ENCODE results near the gene TNIK.

DNA sequence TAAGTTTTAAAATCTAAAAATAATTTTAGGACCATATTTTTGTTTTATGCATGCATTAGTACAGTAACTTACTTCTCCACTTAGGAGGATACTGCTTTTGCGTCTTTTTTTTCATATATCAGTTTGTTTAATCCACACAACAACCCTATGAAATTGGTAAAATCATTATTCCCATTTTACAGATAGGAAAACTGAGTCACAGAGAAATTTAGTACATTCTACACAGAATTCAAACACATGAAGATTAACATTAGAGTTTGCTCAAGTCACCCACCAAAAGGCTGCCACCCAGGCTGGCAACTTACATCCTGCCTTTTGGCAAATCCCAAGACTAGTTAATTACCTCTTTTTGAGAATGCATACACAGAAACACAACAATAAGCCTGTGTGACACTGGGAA is 28.7 kb downstream of the TNIK start:
- TF ChIP-seq POLR2AphosphoS5 (IDR thresholded peaks at IDR 0.05; ENCODE audit: low read depth) (no peak), EZH2 (IDR thresholded peaks at IDR 0.05; ENCODE audit: low read depth, unreplicated experiment) (no peak), JUNB (IDR thresholded peaks at IDR 0.05; ENCODE audit: unreplicated experiment) (no peak), EZH2phosphoT487 (IDR thresholded peaks at IDR 0.05; ENCODE audit: unreplicated experiment) (no peak), STAT1 (IDR thresholded peaks at IDR 0.05; ENCODE audit: unreplicated experiment) (no peak), ZNF331 (CRISPR knock-in tag; IDR thresholded peaks at IDR 0.05; ENCODE audit: low read depth) (no peak), CREB1 (CRISPR knock-in tag; IDR thresholded peaks at IDR 0.05; ENCODE audit: low read depth) (no peak)
- TF ChIP-seq, protein P1, sequence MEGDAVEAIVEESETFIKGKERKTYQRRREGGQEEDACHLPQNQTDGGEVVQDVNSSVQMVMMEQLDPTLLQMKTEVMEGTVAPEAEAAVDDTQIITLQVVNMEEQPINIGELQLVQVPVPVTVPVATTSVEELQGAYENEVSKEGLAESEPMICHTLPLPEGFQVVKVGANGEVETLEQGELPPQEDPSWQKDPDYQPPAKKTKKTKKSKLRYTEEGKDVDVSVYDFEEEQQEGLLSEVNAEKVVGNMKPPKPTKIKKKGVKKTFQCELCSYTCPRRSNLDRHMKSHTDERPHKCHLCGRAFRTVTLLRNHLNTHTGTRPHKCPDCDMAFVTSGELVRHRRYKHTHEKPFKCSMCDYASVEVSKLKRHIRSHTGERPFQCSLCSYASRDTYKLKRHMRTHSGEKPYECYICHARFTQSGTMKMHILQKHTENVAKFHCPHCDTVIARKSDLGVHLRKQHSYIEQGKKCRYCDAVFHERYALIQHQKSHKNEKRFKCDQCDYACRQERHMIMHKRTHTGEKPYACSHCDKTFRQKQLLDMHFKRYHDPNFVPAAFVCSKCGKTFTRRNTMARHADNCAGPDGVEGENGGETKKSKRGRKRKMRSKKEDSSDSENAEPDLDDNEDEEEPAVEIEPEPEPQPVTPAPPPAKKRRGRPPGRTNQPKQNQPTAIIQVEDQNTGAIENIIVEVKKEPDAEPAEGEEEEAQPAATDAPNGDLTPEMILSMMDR (conservative IDR thresholded peaks at IDR 0.05; ENCODE audit: low read depth in 2 of 2): no peak
- TF ChIP-seq, protein P2, sequence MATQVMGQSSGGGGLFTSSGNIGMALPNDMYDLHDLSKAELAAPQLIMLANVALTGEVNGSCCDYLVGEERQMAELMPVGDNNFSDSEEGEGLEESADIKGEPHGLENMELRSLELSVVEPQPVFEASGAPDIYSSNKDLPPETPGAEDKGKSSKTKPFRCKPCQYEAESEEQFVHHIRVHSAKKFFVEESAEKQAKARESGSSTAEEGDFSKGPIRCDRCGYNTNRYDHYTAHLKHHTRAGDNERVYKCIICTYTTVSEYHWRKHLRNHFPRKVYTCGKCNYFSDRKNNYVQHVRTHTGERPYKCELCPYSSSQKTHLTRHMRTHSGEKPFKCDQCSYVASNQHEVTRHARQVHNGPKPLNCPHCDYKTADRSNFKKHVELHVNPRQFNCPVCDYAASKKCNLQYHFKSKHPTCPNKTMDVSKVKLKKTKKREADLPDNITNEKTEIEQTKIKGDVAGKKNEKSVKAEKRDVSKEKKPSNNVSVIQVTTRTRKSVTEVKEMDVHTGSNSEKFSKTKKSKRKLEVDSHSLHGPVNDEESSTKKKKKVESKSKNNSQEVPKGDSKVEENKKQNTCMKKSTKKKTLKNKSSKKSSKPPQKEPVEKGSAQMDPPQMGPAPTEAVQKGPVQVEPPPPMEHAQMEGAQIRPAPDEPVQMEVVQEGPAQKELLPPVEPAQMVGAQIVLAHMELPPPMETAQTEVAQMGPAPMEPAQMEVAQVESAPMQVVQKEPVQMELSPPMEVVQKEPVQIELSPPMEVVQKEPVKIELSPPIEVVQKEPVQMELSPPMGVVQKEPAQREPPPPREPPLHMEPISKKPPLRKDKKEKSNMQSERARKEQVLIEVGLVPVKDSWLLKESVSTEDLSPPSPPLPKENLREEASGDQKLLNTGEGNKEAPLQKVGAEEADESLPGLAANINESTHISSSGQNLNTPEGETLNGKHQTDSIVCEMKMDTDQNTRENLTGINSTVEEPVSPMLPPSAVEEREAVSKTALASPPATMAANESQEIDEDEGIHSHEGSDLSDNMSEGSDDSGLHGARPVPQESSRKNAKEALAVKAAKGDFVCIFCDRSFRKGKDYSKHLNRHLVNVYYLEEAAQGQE (IDR thresholded peaks at IDR 0.05; ENCODE audit: unreplicated experiment): no peak
- TF ChIP-seq, protein P3, sequence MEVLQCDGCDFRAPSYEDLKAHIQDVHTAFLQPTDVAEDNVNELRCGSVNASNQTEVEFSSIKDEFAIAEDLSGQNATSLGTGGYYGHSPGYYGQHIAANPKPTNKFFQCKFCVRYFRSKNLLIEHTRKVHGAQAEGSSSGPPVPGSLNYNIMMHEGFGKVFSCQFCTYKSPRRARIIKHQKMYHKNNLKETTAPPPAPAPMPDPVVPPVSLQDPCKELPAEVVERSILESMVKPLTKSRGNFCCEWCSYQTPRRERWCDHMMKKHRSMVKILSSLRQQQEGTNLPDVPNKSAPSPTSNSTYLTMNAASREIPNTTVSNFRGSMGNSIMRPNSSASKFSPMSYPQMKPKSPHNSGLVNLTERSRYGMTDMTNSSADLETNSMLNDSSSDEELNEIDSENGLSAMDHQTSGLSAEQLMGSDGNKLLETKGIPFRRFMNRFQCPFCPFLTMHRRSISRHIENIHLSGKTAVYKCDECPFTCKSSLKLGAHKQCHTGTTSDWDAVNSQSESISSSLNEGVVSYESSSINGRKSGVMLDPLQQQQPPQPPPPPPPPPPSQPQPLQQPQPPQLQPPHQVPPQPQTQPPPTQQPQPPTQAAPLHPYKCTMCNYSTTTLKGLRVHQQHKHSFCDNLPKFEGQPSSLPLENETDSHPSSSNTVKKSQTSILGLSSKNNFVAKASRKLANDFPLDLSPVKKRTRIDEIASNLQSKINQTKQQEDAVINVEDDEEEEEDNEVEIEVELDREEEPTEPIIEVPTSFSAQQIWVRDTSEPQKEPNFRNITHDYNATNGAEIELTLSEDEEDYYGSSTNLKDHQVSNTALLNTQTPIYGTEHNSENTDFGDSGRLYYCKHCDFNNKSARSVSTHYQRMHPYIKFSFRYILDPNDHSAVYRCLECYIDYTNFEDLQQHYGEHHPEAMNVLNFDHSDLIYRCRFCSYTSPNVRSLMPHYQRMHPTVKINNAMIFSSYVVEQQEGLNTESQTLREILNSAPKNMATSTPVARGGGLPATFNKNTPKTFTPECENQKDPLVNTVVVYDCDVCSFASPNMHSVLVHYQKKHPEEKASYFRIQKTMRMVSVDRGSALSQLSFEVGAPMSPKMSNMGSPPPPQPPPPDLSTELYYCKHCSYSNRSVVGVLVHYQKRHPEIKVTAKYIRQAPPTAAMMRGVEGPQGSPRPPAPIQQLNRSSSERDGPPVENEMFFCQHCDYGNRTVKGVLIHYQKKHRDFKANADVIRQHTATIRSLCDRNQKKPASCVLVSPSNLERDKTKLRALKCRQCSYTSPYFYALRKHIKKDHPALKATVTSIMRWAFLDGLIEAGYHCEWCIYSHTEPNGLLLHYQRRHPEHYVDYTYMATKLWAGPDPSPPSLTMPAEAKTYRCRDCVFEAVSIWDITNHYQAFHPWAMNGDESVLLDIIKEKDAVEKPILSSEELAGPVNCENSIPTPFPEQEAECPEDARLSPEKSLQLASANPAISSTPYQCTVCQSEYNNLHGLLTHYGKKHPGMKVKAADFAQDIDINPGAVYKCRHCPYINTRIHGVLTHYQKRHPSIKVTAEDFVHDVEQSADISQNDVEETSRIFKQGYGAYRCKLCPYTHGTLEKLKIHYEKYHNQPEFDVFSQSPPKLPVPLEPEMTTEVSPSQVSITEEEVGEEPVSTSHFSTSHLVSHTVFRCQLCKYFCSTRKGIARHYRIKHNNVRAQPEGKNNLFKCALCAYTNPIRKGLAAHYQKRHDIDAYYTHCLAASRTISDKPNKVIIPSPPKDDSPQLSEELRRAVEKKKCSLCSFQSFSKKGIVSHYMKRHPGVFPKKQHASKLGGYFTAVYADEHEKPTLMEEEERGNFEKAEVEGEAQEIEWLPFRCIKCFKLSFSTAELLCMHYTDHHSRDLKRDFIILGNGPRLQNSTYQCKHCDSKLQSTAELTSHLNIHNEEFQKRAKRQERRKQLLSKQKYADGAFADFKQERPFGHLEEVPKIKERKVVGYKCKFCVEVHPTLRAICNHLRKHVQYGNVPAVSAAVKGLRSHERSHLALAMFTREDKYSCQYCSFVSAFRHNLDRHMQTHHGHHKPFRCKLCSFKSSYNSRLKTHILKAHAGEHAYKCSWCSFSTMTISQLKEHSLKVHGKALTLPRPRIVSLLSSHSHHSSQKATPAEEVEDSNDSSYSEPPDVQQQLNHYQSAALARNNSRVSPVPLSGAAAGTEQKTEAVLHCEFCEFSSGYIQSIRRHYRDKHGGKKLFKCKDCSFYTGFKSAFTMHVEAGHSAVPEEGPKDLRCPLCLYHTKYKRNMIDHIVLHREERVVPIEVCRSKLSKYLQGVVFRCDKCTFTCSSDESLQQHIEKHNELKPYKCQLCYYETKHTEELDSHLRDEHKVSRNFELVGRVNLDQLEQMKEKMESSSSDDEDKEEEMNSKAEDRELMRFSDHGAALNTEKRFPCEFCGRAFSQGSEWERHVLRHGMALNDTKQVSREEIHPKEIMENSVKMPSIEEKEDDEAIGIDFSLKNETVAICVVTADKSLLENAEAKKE (CRISPR knock-in tag; IDR thresholded peaks at IDR 0.05): no peak
